Measurements from ENCODE around the gene ERI2.
"Not testable (repeated sequence)": the region's sequence is repeated elsewhere in the genome, so short reads cannot be mapped to it uniquely, and the experiment has no call there.

ERI2 gene

GRCh38 chr16:20765732-20766131 is 40.5 kb downstream of the ERI2 start:
- Histone ChIP-seq H3K4me1 (ENCODE audit: control insufficient read depth, insufficient read depth, low read length) (no peaks in the 10 kb centered on the region), H3K9me3 (ENCODE audit: control insufficient read depth in 2 of 2, low read length in 2 of 2) (no peaks in the 10 kb centered on the region), H3K36me3 (ENCODE audit: control insufficient read depth in 2 of 2, insufficient read depth in 2 of 2, low read length in 2 of 2) (no peaks in the 10 kb centered on the region), H3K9ac (ENCODE audit: low read length in 2 of 2) (no peak overlapping the region), H3K27ac (ENCODE audit: low read length) (no peak overlapping the region), H3K4me3 (ENCODE audit: low read length in 2 of 2) (no peak overlapping the region), H3K27me3 (ENCODE audit: control insufficient read depth in 1 of 2, insufficient read depth in 2 of 2, low read length in 2 of 2) (no peaks in the 10 kb centered on the region)

GRCh38 chr16:20764448-20764847 is 41.8 kb downstream of the ERI2 start:
- not testable (repeated sequence) for H3K27ac ChIP-seq (ENCODE audit: low read length); H3K36me3 ChIP-seq (ENCODE audit: control insufficient read depth in 2 of 2, insufficient read depth in 2 of 2, low read length in 2 of 2); H3K4me1 ChIP-seq (ENCODE audit: control insufficient read depth, insufficient read depth, low read length); H3K27me3 ChIP-seq (ENCODE audit: control insufficient read depth in 1 of 2, insufficient read depth in 2 of 2, low read length in 2 of 2); H3K9me3 ChIP-seq (ENCODE audit: control insufficient read depth in 2 of 2, low read length in 2 of 2); H3K9ac ChIP-seq (ENCODE audit: low read length in 2 of 2); H3K4me3 ChIP-seq (ENCODE audit: low read length in 2 of 2)

- Histone ChIP-seq H3K9ac (ENCODE audit: low read length in 2 of 2) (peak within 1 kb of the TSS; percentile 63 to 72), H3K27ac (ENCODE audit: low read length) (peak within 1 kb of the TSS; percentile 66), H3K4me3 (ENCODE audit: low read length in 2 of 2) (peak within 1 kb of the TSS; percentile 69 to 74), H3K9me3 (ENCODE audit: control insufficient read depth in 2 of 2, low read length in 2 of 2) (no peaks in the 10 kb centered on the region), H3K27me3 (ENCODE audit: control insufficient read depth in 1 of 2, insufficient read depth in 2 of 2, low read length in 2 of 2) (no peaks in the 10 kb centered on the region), H3K4me1 (ENCODE audit: control insufficient read depth, insufficient read depth, low read length) (no peaks in the 10 kb centered on the region), H3K36me3 (ENCODE audit: control insufficient read depth in 2 of 2, insufficient read depth in 2 of 2, low read length in 2 of 2) (no peaks in the 10 kb centered on the region)
Observed at GRCh38 chr16:20763461-20764232, 42.6 kb downstream of the ERI2 start, which contains the start of gene ACSM3. ACSM3 (plus strand) TSS chr16:20764014; CDS start chr16:20770035, 6,021 bp downstream.

- H3K27me3 ChIP-seq (ENCODE audit: control insufficient read depth in 1 of 2, insufficient read depth in 2 of 2, low read length in 2 of 2) = no peaks in the 10 kb centered on the region
- H3K27ac ChIP-seq (ENCODE audit: low read length) = no peak overlapping the region
- no peaks in the 10 kb centered on the region for H3K36me3 ChIP-seq (ENCODE audit: control insufficient read depth in 2 of 2, insufficient read depth in 2 of 2, low read length in 2 of 2)
- no peaks in the 10 kb centered on the region for H3K9me3 ChIP-seq (ENCODE audit: control insufficient read depth in 2 of 2, low read length in 2 of 2)
- H3K4me3 ChIP-seq (ENCODE audit: low read length in 2 of 2) = no peak overlapping the region
- no peak overlapping the region for H3K9ac ChIP-seq (ENCODE audit: low read length in 2 of 2)
- H3K4me1 ChIP-seq (ENCODE audit: control insufficient read depth, insufficient read depth, low read length) = no peaks in the 10 kb centered on the region
Observed at GRCh38 chr16:20762404-20763123, 43.7 kb downstream of the ERI2 start.

GRCh38 chr16:20761175-20761574 is 45.1 kb downstream of the ERI2 start:
- no peaks in the 10 kb centered on the region for H3K9me3 ChIP-seq (ENCODE audit: control insufficient read depth in 2 of 2, low read length in 2 of 2)
- no peaks in the 10 kb centered on the region for H3K36me3 ChIP-seq (ENCODE audit: control insufficient read depth in 2 of 2, insufficient read depth in 2 of 2, low read length in 2 of 2)
- H3K4me1 ChIP-seq (ENCODE audit: control insufficient read depth, insufficient read depth, low read length) = no peaks in the 10 kb centered on the region
- H3K9ac ChIP-seq (ENCODE audit: low read length in 2 of 2) = no peak overlapping the region
- H3K27ac ChIP-seq (ENCODE audit: low read length) = no peak overlapping the region
- H3K4me3 ChIP-seq (ENCODE audit: low read length in 2 of 2) = no peak overlapping the region
- H3K27me3 ChIP-seq (ENCODE audit: control insufficient read depth in 1 of 2, insufficient read depth in 2 of 2, low read length in 2 of 2) = no peaks in the 10 kb centered on the region

- H3K27me3 ChIP-seq (ENCODE audit: control insufficient read depth in 1 of 2, insufficient read depth in 2 of 2, low read length in 2 of 2) = no peaks in the 10 kb centered on the region
- H3K4me3 ChIP-seq (ENCODE audit: low read length in 2 of 2) = no peak overlapping the region
- H3K36me3 ChIP-seq (ENCODE audit: control insufficient read depth in 2 of 2, insufficient read depth in 2 of 2, low read length in 2 of 2) = no peaks in the 10 kb centered on the region
Observed at GRCh38 chr16:20760346-20760745, 45.9 kb downstream of the ERI2 start.

GRCh38 chr16:20755799-20756198 is 50.5 kb downstream of the ERI2 start:
- H3K4me1 ChIP-seq (ENCODE audit: control insufficient read depth, insufficient read depth, low read length); H3K9me3 ChIP-seq (ENCODE audit: control insufficient read depth in 2 of 2, low read length in 2 of 2); H3K4me3 ChIP-seq (ENCODE audit: low read length in 2 of 2); H3K9ac ChIP-seq (ENCODE audit: low read length in 2 of 2); H3K27me3 ChIP-seq (ENCODE audit: control insufficient read depth in 1 of 2, insufficient read depth in 2 of 2, low read length in 2 of 2); H3K27ac ChIP-seq (ENCODE audit: low read length); H3K36me3 ChIP-seq (ENCODE audit: control insufficient read depth in 2 of 2, insufficient read depth in 2 of 2, low read length in 2 of 2): not testable (repeated sequence)

More at GRCh38 chr16:20760346-20760745, 45.9 kb downstream of the ERI2 start:
- H3K9me3 ChIP-seq (ENCODE audit: control insufficient read depth in 2 of 2, low read length in 2 of 2) = no peaks in the 10 kb centered on the region
- no peaks in the 10 kb centered on the region for H3K4me1 ChIP-seq (ENCODE audit: control insufficient read depth, insufficient read depth, low read length)
- H3K27ac ChIP-seq (ENCODE audit: low read length) = no peak overlapping the region
- H3K9ac ChIP-seq (ENCODE audit: low read length in 2 of 2) = no peak overlapping the region

GRCh38 chr16:20755238-20755637 is 51.0 kb downstream of the ERI2 start:
- H3K9me3 ChIP-seq (ENCODE audit: control insufficient read depth in 2 of 2, low read length in 2 of 2) = no peaks in the 10 kb centered on the region
- H3K9ac ChIP-seq (ENCODE audit: low read length in 2 of 2) = no peak overlapping the region
- H3K27ac ChIP-seq (ENCODE audit: low read length) = no peak overlapping the region
- H3K4me1 ChIP-seq (ENCODE audit: control insufficient read depth, insufficient read depth, low read length) = no peaks in the 10 kb centered on the region
- no peaks in the 10 kb centered on the region for H3K27me3 ChIP-seq (ENCODE audit: control insufficient read depth in 1 of 2, insufficient read depth in 2 of 2, low read length in 2 of 2)
- no peak overlapping the region for H3K4me3 ChIP-seq (ENCODE audit: low read length in 2 of 2)
- no peaks in the 10 kb centered on the region for H3K36me3 ChIP-seq (ENCODE audit: control insufficient read depth in 2 of 2, insufficient read depth in 2 of 2, low read length in 2 of 2)

GRCh38 chr16:20753727-20754126 is 52.5 kb downstream of the ERI2 start:
- Histone ChIP-seq H3K36me3 (ENCODE audit: control insufficient read depth in 2 of 2, insufficient read depth in 2 of 2, low read length in 2 of 2) (no peaks in the 10 kb centered on the region), H3K9ac (ENCODE audit: low read length in 2 of 2) (no peak overlapping the region), H3K4me3 (ENCODE audit: low read length in 2 of 2) (no peak overlapping the region), H3K27me3 (ENCODE audit: control insufficient read depth in 1 of 2, insufficient read depth in 2 of 2, low read length in 2 of 2) (no peaks in the 10 kb centered on the region), H3K4me1 (ENCODE audit: control insufficient read depth, insufficient read depth, low read length) (no peaks in the 10 kb centered on the region), H3K27ac (ENCODE audit: low read length) (no peak overlapping the region), H3K9me3 (ENCODE audit: control insufficient read depth in 2 of 2, low read length in 2 of 2) (no peaks in the 10 kb centered on the region)

- H3K27me3 ChIP-seq (ENCODE audit: control insufficient read depth in 1 of 2, insufficient read depth in 2 of 2, low read length in 2 of 2) = no peaks in the 10 kb centered on the region
- no peak overlapping the region for H3K9ac ChIP-seq (ENCODE audit: low read length in 2 of 2)
- no peak overlapping the region for H3K4me3 ChIP-seq (ENCODE audit: low read length in 2 of 2)
- no peaks in the 10 kb centered on the region for H3K4me1 ChIP-seq (ENCODE audit: control insufficient read depth, insufficient read depth, low read length)
- H3K36me3 ChIP-seq (ENCODE audit: control insufficient read depth in 2 of 2, insufficient read depth in 2 of 2, low read length in 2 of 2) = no peaks in the 10 kb centered on the region
- no peaks in the 10 kb centered on the region for H3K9me3 ChIP-seq (ENCODE audit: control insufficient read depth in 2 of 2, low read length in 2 of 2)
- H3K27ac ChIP-seq (ENCODE audit: low read length) = no peak overlapping the region
Observed at GRCh38 chr16:20750558-20750957, 55.7 kb downstream of the ERI2 start.

- H3K27me3 ChIP-seq (ENCODE audit: control insufficient read depth in 1 of 2, insufficient read depth in 2 of 2, low read length in 2 of 2) = no peaks in the 10 kb centered on the region
- H3K9me3 ChIP-seq (ENCODE audit: control insufficient read depth in 2 of 2, low read length in 2 of 2) = no peaks in the 10 kb centered on the region
- no peaks in the 10 kb centered on the region for H3K4me1 ChIP-seq (ENCODE audit: control insufficient read depth, insufficient read depth, low read length)
- no peak overlapping the region for H3K4me3 ChIP-seq (ENCODE audit: low read length in 2 of 2)
- H3K27ac ChIP-seq (ENCODE audit: low read length) = no peak overlapping the region
- H3K36me3 ChIP-seq (ENCODE audit: control insufficient read depth in 2 of 2, insufficient read depth in 2 of 2, low read length in 2 of 2) = no peaks in the 10 kb centered on the region
- no peak overlapping the region for H3K9ac ChIP-seq (ENCODE audit: low read length in 2 of 2)
Observed at GRCh38 chr16:20749474-20749873, 56.8 kb downstream of the ERI2 start.
